HG03442 (cell line): ENCODE measurements around the gene CYP26B1.

Experiments
- ATAC-seq: cut with Tn5 transposase; IDR thresholded peaks from one replicate; pipeline ENCODE4 v1.9.1; 2021; ENCODE audit warnings: mild to moderate bottlenecking, moderate library complexity; ENCODE audit not compliant: unreplicated experiment

The CYP26B1 gene

GRCh38 chr2:72147303-72147971 is at the start of gene CYP26B1:
Gene CYP26B1 (minus strand): TSS chr2:72147862. CDS start chr2:72147834, 28 bp downstream.
- ATAC-seq: no peak

DNA sequence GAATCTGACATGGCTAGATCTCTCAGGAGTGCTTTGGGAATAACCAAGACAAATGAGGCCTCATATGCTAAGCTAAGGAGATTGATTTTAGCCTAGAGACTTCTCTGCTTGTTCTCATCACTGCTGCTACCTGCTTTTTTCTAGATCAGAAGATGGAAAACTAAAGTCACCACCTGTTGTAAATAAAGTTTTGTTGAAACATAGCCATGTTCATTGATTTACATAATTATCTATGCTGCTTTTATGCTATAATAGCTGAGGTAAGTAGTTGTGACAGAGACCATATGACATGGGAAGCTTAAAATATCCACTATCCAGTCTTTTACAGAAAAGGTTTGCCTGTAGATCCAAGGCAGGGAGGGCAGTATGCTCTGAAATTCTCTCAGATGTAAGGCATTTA is 46.1 kb upstream of the CYP26B1 start:
- ATAC-seq: no peak

DNA sequence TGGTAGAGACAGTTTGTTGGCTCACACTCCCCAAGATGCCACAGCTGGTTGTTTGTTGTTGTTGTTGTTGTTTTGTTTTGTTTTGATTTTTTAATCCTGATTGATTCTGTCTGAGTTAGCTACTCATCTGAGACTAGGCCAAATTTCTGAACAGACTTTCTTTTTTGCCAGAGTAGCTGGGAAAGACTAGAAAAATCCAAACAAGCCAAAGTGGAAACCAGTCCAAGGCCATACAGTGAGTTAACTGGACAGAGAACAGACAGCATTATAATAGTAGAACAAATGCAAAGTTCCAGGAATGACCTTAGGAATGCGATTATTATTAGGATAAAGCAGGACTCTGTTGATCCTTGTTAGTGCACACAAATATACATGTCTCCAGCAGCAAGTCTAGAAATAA is 43.8 kb upstream of the CYP26B1 start:
- ATAC-seq: no peak

GRCh38 chr2:72185206-72185605 is 37.5 kb upstream of the CYP26B1 start:
- no peak for ATAC-seq

GRCh38 chr2:72183466-72183865 is 35.8 kb upstream of the CYP26B1 start:
- no peak for ATAC-seq

DNA sequence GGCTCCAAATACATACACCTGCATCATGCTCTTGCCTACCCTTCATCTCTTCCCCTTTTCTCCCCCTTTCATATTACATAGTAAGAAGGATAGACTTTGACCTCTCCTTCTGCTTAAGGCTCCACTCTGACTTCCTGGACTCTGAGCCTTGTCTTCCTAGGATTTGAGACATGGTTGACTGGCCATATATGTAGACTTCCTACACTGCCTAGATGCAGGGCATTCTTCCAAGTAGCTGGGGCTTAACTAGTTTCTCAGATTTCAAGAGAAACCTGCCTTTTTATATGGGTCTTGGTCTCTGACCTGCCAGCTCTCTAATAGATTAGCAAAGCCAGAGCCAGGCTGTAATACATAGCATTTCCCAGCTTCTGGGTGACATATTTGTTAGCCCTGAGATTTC is 35.4 kb upstream of the CYP26B1 start:
- ATAC-seq: no peak

DNA sequence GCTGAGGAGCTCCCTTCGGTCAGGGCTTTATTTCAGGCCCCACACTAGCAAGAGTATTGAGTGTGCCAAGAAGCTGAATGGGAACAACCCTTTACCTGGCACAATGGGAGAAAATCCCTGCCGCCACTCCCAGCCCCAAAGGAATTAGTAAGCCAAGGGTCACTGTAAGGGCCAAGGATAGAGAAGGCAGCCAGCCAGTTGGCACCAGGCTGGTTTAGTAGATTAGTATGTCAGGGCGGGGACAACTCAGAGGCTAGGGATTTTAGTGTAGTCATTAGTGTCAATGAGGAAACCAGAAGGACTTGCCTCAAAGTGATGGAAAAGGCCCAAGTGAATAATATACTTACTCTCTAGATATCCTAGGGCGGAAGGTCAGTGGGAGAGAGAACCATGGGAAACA is 34.9 kb upstream of the CYP26B1 start:
- ATAC-seq: no peak

GRCh38 chr2:72181616-72182015 is 34.0 kb upstream of the CYP26B1 start:
- no peak for ATAC-seq

DNA sequence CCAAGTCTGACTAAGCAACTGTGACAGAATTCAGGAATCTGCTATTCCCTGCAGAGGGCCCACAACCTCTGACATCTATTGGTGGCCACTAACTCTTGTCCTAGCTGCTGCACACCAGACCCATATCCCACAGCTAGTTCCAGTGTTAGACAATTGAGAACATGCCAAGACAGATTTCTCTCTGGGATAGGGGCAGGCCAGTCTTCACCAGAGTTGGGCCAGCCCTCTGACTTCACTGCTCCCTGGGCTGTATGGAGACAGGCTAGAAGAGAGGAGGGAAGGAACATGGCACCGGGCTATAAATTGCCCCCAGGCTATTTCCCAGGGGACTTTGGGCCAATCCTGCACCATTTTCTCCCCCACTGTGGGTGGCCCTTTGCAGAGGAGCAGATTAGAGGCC is 32.7 kb upstream of the CYP26B1 start:
- no peak for ATAC-seq

DNA sequence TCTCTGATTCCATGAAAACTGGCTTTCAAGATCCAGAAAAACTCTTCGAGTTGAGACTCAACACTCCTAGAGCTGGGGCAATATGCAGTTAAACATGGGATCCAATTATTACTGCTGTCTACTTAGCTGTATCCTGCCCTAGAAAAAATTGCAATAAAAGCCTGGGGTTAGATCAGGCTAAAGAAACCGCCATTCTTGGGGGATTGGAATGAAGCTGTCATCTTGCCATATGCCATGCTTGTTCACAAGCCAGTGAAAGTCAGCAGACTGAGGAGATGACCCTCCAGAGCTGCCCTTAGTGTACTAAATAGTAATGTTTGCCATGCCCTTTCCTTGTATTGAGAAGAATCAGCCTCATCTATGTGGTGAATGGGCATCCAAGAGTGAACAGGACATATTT is 30.9 kb upstream of the CYP26B1 start:
- ATAC-seq: no peak

- no peak for ATAC-seq
Observed at GRCh38 chr2:72176281-72176680, 28.6 kb upstream of the CYP26B1 start.

- no peak for ATAC-seq
Observed at GRCh38 chr2:72175636-72176035, 28.0 kb upstream of the CYP26B1 start.

- no peak for ATAC-seq
Observed at GRCh38 chr2:72173640-72174321, 26.1 kb upstream of the CYP26B1 start.

DNA sequence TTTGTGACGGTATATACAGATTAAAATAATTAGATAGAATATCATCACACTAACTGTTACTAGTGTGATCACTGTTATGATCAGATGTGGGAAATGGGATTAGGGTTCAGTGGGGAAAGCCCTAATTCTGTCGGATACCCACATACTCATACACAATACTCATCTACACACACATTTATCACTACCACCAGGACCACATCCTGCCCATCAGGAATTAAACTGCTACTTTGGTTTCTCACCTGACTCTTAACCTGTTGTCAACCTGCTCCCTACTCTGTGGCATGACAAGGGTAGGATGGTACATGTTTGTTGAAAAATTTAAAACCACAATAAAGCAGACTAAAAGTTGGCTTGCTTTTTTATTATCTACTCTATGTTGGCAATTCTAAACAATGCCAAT is 24.8 kb upstream of the CYP26B1 start:
- no peak for ATAC-seq

- no peak for ATAC-seq
Observed at GRCh38 chr2:72166279-72166678, 18.6 kb upstream of the CYP26B1 start.

DNA sequence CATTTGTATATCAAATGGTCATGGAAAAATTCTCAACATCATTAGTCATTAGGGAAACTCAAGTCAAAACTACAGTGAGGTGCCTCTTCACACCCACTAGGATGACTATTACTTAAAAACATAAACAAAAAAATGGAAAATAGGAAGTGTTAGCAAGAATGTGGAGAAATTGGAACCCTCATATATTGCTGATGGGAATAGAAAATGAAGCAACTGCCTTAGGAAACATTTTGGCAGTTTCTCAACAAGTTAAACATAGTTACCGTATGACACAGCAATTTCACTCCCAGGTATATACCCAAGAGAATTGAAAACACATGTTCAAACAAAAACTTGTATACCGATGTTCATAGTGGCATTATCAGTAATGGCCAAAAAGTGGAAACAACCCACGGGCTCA is 18.1 kb upstream of the CYP26B1 start:
- no peak for ATAC-seq

DNA sequence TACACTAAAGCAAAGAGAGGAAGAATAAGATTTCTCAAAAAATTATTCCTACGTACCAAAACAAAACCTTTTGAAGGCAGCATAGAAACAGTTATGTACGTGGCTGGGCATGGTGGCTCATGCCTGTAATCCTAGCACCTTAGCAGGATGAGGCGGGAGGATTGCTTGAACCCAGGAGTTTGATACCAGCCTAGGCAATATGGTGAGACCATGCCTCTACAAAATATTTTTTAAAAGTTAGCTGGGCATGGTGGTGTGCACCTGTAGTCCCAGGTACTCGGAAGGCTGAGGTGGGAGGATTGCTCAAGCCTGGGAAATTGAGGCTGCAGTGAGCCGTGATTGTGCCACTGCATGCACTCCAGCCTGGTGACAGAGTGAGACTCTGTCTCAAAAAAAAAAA is 14.9 kb upstream of the CYP26B1 start:
- ATAC-seq: no peak

- no peak for ATAC-seq
Observed at GRCh38 chr2:72159211-72159993, 11.7 kb upstream of the CYP26B1 start.

GRCh38 chr2:72157871-72158771 is 10.5 kb upstream of the CYP26B1 start:
- ATAC-seq: no peak

DNA sequence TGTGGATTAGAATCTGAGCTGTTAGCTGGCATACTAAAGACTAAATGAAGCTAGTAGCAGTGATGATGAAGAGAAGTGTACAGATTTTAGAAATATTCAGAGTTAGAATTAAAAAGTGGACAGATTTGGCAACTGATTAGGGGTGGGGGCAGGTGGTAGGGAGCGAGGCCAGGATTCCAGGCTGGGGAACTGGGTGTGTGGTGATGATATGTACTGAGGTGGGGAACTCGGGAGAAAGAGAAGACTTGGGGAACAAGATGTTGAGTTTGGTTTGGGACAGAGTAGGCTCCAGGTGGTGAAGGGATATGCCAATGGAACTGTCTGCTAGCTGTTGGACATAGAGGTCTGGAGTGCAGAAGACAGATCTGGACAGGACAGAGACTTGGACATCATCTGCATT is 9.2 kb upstream of the CYP26B1 start:
- no peak for ATAC-seq

- no peak for ATAC-seq
Observed at GRCh38 chr2:72155737-72156136, 8.1 kb upstream of the CYP26B1 start.
